ENCODE results near the gene PDZD2. TPM values are rescaled to one million over a fixed set of nuclear protein-coding genes. Genes with fewer than 3 reads are reported as not detected.
"Not testable (repeated sequence)": the region's sequence is repeated elsewhere in the genome, so short reads cannot be mapped to it uniquely, and the experiment has no call there.

Gene PDZD2
- total RNA-seq, 1 experiment from 2014 or later: 0.26 TPM

DNA sequence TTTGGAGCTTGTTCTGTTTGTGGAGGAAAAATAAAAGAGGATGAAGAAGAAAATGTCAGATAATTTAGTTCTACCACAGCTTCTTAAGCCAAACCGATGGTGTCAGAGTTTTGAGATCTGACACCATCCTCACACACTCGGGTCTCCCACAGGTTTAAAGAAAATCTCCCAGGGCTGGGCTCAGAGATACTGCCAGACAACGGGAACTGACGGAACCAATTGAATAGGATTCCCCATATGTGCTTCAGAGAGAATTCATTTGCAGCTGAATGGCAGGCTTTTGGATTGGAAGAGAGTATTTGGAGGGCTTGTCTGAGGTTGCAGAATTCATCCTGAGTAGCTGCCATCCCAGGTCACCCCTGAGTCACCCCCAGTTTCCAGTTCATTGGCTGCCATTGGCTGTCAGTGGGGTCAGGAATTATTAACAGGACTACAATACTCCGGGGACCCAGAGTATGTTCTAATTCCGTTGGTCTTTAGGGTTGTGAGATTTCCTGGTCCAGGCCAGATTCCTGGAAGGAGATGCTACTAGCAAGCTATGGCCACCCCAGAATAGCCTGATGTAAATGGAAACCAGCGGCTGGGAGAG, 131.3 kb downstream of the PDZD2 start:
- no peak for DNase-seq (ENCODE audit: low read depth, low spot score)
- in situ Hi-C loops (cut with HindIII; ENCODE audit: low pct_unique_long_range_greater_than_20kb, low sequenced_read_pairs): no loop called here

DNA sequence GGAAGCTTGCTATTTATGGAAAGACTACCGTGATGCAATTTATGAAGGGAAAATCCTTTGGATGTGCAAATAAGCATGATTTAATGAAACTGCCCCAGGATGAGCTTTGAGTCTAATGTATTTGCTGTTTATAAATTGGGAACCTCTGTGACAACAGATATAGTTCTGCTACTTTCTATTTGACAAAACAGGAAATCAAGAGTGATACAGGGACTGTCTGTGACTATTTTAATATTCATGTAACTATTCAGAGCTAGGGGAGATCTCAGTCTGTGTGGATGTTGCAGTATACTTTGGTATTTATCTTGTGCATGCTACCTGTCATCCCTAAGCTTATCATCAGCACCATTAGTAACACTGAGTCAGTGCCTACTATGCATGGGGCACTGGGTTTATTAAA, 132.1 kb downstream of the PDZD2 start:
- in situ Hi-C loops (cut with HindIII; ENCODE audit: low pct_unique_long_range_greater_than_20kb, low sequenced_read_pairs): no loop called here
- DNase-seq (ENCODE audit: low read depth, low spot score): no peak

- DNase-seq (ENCODE audit: low read depth, low spot score): no peak
- in situ Hi-C loops (cut with HindIII; ENCODE audit: low pct_unique_long_range_greater_than_20kb, low sequenced_read_pairs): no loop called here
These were observed 132.6 kb downstream of the PDZD2 start for GRCh38 chr5:31771500-31771899.

DNA sequence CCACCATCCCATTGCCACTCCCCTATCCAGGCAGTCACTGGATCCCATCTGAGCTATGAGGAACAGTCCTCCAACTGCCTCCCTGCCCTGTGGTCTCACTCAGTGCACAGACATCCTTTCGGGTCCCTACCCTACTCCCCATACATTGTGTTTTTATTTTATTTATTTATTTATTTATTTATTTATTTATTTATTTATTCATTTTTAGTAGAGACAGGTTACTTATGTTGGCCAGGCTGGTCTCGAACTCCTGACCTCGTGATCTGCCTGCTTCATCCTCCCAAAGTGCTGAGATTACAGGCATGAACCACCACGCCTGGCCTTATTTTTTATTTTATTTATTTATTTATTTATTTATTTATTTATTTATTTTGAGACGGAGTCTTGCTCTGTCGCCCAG, 137.4 kb downstream of the PDZD2 start:
- in situ Hi-C loops (cut with HindIII; ENCODE audit: low pct_unique_long_range_greater_than_20kb, low sequenced_read_pairs): not testable (repeated sequence)

DNA sequence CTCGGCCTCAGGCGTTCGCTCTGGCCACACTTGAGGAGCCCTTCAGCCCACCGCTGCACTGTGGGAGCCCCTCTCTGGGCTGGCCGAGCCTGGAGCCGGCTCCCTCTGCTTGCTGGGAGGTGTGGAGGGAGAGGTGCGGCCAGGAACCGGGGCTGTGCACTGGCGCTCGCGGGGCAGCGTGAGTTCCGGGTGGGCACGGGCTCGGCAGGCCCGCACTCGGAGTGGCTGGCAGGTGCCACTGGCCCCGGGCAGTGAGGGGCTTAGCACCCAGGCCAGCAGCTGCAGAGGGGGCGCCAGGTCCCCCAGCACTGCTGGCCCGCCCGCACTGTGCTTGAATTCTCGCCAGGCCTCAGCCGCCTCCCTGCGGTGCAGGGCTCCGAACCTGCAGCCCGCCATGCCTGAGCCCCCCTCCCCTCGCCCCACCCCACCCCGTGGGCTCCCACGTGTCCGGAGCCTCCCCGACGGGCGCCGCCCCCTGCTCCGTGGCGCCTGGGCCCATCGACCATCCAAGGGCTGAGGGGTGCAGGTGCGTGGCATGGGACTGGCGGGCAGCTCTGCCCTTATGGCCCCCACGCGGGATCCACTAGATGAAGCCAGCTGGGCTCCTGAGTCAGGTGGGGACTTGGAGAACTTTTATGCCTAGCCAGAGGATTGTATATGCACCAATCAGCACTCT, 138.2 kb downstream of the PDZD2 start:
- in situ Hi-C loops (cut with HindIII; ENCODE audit: low pct_unique_long_range_greater_than_20kb, low sequenced_read_pairs): no loop called here
- DNase-seq (ENCODE audit: low read depth, low spot score): no peak

More for the DNA sequence above, 137.4 kb downstream of the PDZD2 start:
- not testable (repeated sequence) for DNase-seq (ENCODE audit: low read depth, low spot score)

DNA sequence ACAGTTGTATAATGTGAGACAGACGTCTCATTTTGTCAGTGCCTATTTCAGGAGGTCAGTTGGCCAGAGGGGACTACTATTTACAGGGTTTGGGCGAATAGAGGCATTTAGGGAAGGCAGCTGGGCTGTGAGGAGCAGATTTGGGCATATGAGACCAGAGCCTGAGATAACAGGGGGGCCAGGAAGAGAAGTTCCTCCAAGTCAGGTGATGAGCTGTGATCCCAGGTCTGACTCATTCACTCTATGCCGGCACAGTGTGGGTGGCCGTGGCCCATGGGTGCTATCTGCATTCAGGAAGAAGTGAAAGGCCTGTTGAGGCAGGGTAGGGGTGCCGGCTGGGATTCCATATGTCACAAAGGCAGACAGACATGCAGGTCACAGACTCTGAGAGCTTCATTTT, 142.8 kb downstream of the PDZD2 start:
- DNase-seq (ENCODE audit: low read depth, low spot score): peak; percentile 35
- in situ Hi-C loops (cut with HindIII; ENCODE audit: low pct_unique_long_range_greater_than_20kb, low sequenced_read_pairs): no loop called here

DNA sequence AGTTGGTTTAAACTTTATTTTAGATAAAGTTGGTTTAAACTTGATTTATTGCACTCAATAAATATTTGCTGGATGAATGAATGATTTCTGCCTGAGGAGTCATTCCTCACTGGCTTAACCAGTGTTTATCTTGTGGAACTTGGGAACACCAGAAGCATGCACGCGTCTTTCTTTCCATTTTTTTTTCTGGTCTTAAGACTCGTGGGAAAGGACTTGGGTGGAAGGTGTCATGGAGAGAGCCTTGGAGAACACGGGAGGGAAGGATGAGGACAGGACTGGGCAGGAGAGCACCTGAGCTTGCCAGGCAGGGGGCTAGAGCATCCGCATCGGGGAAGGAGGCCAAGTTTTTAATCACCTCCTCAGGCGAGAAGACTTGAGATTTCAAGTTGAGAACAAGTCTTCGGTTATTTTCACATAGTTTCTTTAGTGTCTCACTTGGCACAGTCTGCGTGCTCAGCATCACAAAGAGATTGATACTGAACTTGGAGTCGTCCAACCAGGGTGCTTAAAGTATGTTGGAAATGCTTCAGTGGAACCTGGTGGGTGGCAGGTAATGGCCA, 144.2 kb downstream of the PDZD2 start:
- in situ Hi-C loops (cut with HindIII; ENCODE audit: low pct_unique_long_range_greater_than_20kb, low sequenced_read_pairs): no loop called here
- DNase-seq (ENCODE audit: low read depth, low spot score): no peak

DNA sequence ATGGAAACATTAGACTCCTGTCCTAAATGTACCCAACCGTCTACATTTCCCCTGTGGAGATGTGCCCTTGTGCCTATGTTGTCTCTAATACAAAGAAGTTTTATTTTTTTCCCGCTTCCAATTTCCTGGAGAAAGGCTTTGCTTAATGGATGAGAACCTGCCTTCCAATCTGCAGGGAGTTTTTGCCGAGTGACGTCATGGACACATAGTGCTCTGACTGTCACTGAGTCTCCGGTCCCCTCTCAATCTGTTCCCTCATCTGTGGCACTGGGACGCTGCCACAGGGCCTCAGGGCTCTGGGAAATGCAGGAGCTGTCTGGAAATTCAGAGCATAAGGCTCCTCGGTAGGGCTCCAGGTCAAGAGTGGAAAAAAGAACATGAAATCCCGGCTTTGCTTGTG, 144.8 kb downstream of the PDZD2 start:
- in situ Hi-C loops (cut with HindIII; ENCODE audit: low pct_unique_long_range_greater_than_20kb, low sequenced_read_pairs): no loop called here
- no peak for DNase-seq (ENCODE audit: low read depth, low spot score)

DNA sequence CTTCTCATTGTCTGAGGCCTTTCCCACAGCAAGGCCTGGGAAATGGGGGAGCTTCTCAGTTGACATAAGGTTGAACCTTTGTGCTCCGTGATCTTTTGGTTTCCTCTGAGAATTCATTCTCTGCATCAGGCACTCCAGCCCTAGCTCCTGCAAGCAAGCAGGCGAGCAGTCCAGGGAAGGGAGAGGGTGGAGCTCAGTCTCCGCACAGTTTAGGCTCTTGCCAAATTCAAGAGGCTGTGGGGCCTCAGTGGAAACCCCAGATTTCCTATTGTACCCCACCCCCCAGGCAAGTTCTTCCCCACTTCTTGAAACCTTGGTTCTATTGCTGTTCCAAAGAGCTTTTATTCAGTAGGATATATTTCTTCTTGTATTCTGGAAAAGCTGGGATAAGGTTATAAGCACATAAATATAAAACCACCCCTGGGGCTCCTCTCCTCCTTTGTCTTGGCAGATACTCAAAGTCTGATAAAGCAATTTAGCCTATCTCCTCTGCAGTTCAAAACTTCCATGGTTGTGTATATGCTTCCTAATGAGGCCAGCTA, 147.2 kb downstream of the PDZD2 start:
- in situ Hi-C loops (cut with HindIII; ENCODE audit: low pct_unique_long_range_greater_than_20kb, low sequenced_read_pairs): no loop called here
- DNase-seq (ENCODE audit: low read depth, low spot score): no peak

GRCh38 chr5:31794009-31794408, 155.1 kb downstream of the PDZD2 start:
- in situ Hi-C loops (cut with HindIII; ENCODE audit: low pct_unique_long_range_greater_than_20kb, low sequenced_read_pairs): no loop called here
- DNase-seq (ENCODE audit: low read depth, low spot score): no peak

GRCh38 chr5:31798168-31798567, 159.2 kb downstream of the PDZD2 start:
- in situ Hi-C loops (cut with HindIII; ENCODE audit: low pct_unique_long_range_greater_than_20kb, low sequenced_read_pairs): no loop called here
- no peak for DNase-seq (ENCODE audit: low read depth, low spot score)

- in situ Hi-C loops (cut with HindIII; ENCODE audit: low pct_unique_long_range_greater_than_20kb, low sequenced_read_pairs): no loop called here
- DNase-seq (ENCODE audit: low read depth, low spot score): no peak
These were observed 161.4 kb downstream of the PDZD2 start for GRCh38 chr5:31800351-31800750.

- no peak for DNase-seq (ENCODE audit: low read depth, low spot score)
- in situ Hi-C loops (cut with HindIII; ENCODE audit: low pct_unique_long_range_greater_than_20kb, low sequenced_read_pairs): no loop called here
These were observed 167.0 kb downstream of the PDZD2 start for GRCh38 chr5:31805785-31806400.

- in situ Hi-C loops (cut with HindIII; ENCODE audit: low pct_unique_long_range_greater_than_20kb, low sequenced_read_pairs): no loop called here
- DNase-seq (ENCODE audit: low read depth, low spot score): no peak
These were observed 167.6 kb downstream of the PDZD2 start for GRCh38 chr5:31806561-31806960.

GRCh38 chr5:31807789-31808540, 169.0 kb downstream of the PDZD2 start:
- in situ Hi-C loops (cut with HindIII; ENCODE audit: low pct_unique_long_range_greater_than_20kb, low sequenced_read_pairs): no loop called here
- no peak for DNase-seq (ENCODE audit: low read depth, low spot score)

DNA sequence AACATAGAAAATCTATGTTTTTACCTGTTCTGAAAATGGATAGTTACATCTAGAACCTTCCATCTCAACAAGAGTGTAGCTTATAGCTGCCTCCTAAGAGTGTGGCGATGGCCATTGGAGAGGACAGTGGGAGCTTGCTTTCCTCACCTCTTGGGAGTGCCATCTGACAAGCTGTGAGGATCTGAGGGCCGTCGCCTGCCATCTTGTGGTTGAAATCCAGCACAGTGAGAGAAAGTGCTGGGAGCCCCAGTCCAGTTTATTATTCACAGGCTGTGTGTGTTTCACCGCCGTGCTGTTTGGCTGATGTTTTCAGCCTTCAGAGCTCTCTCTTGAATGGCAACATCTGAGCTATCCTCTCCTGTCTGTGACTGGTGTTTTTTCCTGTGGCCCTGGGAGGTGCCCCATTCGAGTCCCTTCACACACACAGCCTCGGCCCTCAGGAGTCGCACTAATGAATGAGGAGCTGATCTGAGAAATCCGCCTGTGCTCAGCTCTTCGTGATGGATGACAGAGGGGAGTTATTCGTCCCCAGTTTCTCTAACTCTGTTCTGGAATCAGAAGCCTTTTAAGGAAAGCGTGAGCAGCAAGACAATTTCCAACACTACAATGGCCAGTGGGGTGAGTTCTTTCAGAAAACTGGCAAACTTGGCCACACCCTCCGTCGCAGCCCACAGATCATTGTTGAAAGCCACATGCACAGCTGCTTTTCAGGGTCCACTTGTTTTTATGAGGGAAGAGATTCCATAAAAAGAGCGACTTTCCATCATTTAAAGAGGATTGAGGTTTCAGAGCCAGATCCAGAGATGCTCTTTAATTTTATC, 170.3 kb downstream of the PDZD2 start:
- in situ Hi-C loops (cut with HindIII; ENCODE audit: low pct_unique_long_range_greater_than_20kb, low sequenced_read_pairs): no loop called here
- DNase-seq (ENCODE audit: low read depth, low spot score): peak; percentile 96

DNA sequence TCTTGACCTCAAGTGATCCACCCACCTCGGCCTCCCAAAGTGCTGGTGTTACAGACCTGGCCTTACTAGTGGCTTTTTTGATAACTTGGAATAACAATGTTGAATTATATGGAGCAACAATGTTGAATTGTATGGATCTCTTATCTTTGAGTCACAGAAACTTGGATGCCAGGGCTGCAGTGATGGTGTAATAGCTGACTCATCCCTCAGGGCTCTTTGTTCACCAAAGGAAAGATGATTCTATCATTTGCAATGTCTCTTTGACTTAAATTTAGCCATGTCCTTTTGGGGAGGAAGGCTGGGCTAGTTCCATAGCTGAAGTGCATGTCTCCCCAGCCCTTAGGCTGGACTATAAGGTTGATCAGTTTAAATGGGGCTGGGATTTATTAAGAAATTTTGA, 172.3 kb downstream of the PDZD2 start:
- in situ Hi-C loops (cut with HindIII; ENCODE audit: low pct_unique_long_range_greater_than_20kb, low sequenced_read_pairs): no loop called here
- peak; percentile 78 for DNase-seq (ENCODE audit: low read depth, low spot score)
